H7 (cell line): ENCODE measurements around the gene RARRES1. TPM values are rescaled to one million over a fixed set of nuclear protein-coding genes. Genes with fewer than 3 reads are reported as not detected.
"Not testable (repeated sequence)": the region's sequence is repeated elsewhere in the genome, so short reads cannot be mapped to it uniquely, and the experiment has no call there.

Source experiments
- DNase-seq: peaks from one replicate; pipeline ENCODE4 v3.0.0; 2012
- H3K27me3 ChIP-seq: 2 replicates; pipeline ENCODE4 v1.6.0; 2011; ENCODE audit warnings: mild to moderate bottlenecking, low read length; ENCODE audit not compliant: control insufficient read depth, insufficient read depth
- H3K36me3 ChIP-seq: replicated peaks from 2 replicates; pipeline ENCODE4 v1.5.1; 2011; ENCODE audit warnings: low read length; ENCODE audit not compliant: control insufficient read depth, insufficient read depth
- H3K4me3 ChIP-seq: 2 replicates; pipeline ENCODE4 v1.5.1; 2011; ENCODE audit warnings: low read depth, mild to moderate bottlenecking, control low read depth, low read length, moderate library complexity; ENCODE audit not compliant: insufficient read depth
- total RNA-seq: library from RNA; depleted of rRNA; stranded (reverse); fragments of >200 nt; shearing (Covaris generic); gene quantifications from 2 replicates; pipeline ENCODE4 v1.2.3, GENCODE V29; 2014

Gene RARRES1
- total RNA-seq, 1 experiment from 2014 or later: not detected

GRCh38 chr3:158709666-158710083, 22.6 kb downstream of the RARRES1 start:
- Histone ChIP-seq H3K36me3 (peaks cover 1% of the 10 kb centered on the region; the same call in 1 of the 2 replicates), H3K4me3 (no peak overlapping the region), H3K27me3 (no peaks in the 10 kb centered on the region)
- no peak for DNase-seq

GRCh38 chr3:158703566-158703965, 28.7 kb downstream of the RARRES1 start:
- H3K36me3 ChIP-seq: 0 out of 2 replicates have a peak, but pooled peaks cover 1% of the 10 kb centered on the region
- no peak for DNase-seq
- no peaks in the 10 kb centered on the region for H3K27me3 ChIP-seq
- H3K4me3 ChIP-seq: no peak overlapping the region

GRCh38 chr3:158702815-158703481, 29.3 kb downstream of the RARRES1 start:
- Histone ChIP-seq H3K27me3 (no peaks in the 10 kb centered on the region), H3K36me3 (no peaks in the 10 kb centered on the region), H3K4me3 (no peak overlapping the region)
- DNase-seq: no peak

DNA sequence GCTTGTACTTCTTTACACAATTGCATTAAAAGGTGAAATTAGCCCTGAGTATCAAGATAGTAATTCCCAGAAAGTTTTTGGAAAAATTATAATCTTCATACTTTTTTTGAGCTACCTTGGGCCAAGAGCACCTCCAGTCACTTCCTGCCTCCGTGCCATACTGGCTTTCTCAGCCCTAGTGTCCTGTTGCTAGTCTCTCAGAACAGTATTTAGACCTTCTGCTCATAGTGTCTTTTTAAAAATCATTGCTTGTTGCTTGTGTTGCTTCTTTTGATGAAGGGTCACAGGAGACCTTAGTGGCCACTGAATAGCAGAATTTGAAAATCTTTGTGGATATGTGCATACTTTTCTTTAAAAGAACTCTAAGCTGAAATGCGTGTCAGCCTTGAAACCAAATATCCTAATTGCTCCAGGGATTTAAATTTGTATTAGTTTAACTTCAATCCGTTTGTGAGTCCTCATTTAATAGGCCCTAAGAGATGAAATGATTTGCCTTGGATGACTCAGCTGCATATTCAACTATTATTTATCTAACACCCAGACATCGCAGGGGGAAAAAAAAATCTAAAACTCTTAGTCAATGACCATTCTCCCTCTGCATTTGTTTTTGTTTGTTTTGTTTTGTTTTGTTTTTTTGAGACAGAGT, 30.7 kb downstream of the RARRES1 start:
- Histone ChIP-seq H3K27me3 (no peaks in the 10 kb centered on the region), H3K36me3 (no peaks in the 10 kb centered on the region), H3K4me3 (no peak overlapping the region)
- DNase-seq: no peak

- H3K27me3 ChIP-seq: no peaks in the 10 kb centered on the region
- H3K4me3 ChIP-seq: no peak overlapping the region
- no peaks in the 10 kb centered on the region for H3K36me3 ChIP-seq
- no peak for DNase-seq
These were observed 31.7 kb downstream of the RARRES1 start for GRCh38 chr3:158700559-158700958.

GRCh38 chr3:158696618-158697017, 35.6 kb downstream of the RARRES1 start:
- Histone ChIP-seq H3K4me3 (no peak overlapping the region), H3K36me3 (no peaks in the 10 kb centered on the region; the same call in 1 of the 2 replicates)
- DNase-seq: no peak

DNA sequence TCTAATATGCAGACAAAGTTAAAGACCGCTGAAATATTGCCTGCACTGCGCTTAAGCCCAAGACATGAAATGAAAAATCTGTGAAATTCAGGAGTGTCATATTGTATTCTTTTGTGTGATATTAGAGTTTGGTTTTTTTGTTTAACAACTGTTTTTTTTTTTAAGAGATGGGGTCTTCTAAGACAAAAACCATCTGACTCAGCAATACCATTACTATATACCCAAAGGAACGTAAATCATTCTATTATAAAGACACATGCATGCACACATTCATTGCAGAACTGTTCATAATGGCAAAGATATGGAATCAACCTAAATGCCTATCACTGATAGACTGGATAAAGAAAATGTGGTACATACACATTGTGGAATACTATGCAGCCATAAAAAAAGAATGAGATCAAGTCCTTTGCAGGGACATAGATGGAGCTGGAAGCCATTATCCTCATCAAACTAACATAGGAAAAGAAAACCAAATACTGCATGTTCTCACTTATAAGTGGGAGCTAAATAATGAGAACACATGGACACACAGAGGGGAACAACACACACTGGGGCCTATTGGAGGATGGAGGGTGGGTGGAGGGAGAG, 38.3 kb downstream of the RARRES1 start:
- not testable (repeated sequence) for H3K36me3 ChIP-seq, H3K4me3 ChIP-seq, H3K27me3 ChIP-seq, DNase-seq

More at GRCh38 chr3:158696618-158697017, 35.6 kb downstream of the RARRES1 start:
- H3K27me3 ChIP-seq: no peaks in the 10 kb centered on the region

- DNase-seq: no peak
- Histone ChIP-seq H3K36me3 (no peaks in the 10 kb centered on the region), H3K4me3 (no peak overlapping the region), H3K27me3 (no peaks in the 10 kb centered on the region)
These were observed 47.1 kb downstream of the RARRES1 start for GRCh38 chr3:158685159-158685558.

DNA sequence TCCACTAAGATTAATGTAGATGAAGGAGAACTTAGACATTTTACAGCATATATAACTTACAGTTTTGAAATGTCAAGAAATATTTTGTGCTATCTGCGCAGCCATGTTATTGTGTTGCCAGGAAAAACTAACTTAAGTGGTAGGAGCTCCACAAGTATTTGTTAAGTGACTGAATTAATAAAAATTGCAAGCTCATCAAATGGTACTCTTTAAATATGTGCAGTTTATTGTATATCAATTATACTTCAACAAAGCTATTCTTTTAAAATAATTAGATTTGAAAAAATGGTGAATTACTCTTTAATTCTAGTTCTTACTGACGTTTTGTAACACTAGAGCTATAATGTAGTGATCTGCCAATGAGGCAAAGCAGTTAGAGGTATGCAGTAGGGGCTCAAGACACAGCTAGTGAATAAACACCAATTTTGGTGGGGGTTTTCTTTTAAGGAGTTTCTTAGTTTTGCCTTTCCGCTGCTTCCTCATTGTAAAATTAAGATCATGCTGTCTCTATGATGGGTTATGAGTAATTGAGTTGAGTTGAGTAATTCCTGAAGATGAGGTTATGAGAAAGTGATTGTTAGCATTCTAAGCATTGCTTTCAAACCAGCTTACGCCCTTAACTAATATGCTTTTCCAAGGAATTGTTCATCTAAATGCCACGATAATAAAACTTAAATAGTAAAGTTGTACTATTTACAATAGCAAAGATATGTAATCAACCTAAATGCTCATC, 48.9 kb downstream of the RARRES1 start:
- Histone ChIP-seq H3K4me3 (no peak overlapping the region), H3K36me3 (no peaks in the 10 kb centered on the region), H3K27me3 (no peaks in the 10 kb centered on the region)
- no peak for DNase-seq

GRCh38 chr3:158680861-158681260, 51.4 kb downstream of the RARRES1 start:
- Histone ChIP-seq H3K27me3 (no peaks in the 10 kb centered on the region), H3K36me3 (no peaks in the 10 kb centered on the region), H3K4me3 (no peak overlapping the region)
- DNase-seq: no peak

- no peak overlapping the region for H3K4me3 ChIP-seq
- H3K27me3 ChIP-seq: no peaks in the 10 kb centered on the region
- H3K36me3 ChIP-seq: no peaks in the 10 kb centered on the region
- no peak for DNase-seq
These were observed 52.7 kb downstream of the RARRES1 start for GRCh38 chr3:158679547-158680000.

DNA sequence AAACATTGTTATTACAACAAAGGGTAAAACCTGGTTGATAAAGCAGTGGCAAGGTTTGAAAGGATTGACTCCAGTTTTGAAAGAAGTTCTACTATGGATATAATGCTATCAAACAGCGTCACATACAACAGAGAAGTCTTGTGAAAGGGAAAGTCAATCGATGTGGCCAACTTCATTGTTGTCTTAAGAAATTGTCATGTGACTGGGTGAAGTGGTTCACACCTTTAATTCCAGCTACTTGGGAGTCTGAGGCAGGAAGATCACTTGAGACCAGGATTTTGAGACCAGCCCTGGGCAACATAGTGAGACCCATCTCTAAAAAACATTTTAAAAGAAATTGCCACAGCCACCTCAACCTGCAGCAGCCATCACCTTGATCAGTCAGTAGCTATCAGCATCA, 53.6 kb downstream of the RARRES1 start:
- H3K4me3 ChIP-seq: no peak overlapping the region
- H3K27me3 ChIP-seq: no peaks in the 10 kb centered on the region
- no peak for DNase-seq
- no peaks in the 10 kb centered on the region for H3K36me3 ChIP-seq

GRCh38 chr3:158672215-158673176, 59.8 kb downstream of the RARRES1 start, which contains the start of gene LXN:
TSS of gene LXN (minus strand) at chr3:158672648. CDS start at chr3:158672478, 170 bp downstream.
- Histone ChIP-seq H3K27me3 (no peaks in the 10 kb centered on the region), H3K36me3 (no peaks in the 10 kb centered on the region; the same call in 1 of the 2 replicates), H3K4me3 (peak within 1 kb of the TSS; percentile 42)
- peak; percentile 91 for DNase-seq
